GM19035 (cell line): ENCODE measurements around the gene CISD3.
A peak's percentile ranks its signal among the peaks of the same experiment; 100 is the strongest.

Source experiments
- ATAC-seq: cut with Tn5 transposase; IDR thresholded peaks from one replicate; pipeline ENCODE4 v1.9.1; 2021; ENCODE audit not compliant: unreplicated experiment

Gene CISD3

DNA sequence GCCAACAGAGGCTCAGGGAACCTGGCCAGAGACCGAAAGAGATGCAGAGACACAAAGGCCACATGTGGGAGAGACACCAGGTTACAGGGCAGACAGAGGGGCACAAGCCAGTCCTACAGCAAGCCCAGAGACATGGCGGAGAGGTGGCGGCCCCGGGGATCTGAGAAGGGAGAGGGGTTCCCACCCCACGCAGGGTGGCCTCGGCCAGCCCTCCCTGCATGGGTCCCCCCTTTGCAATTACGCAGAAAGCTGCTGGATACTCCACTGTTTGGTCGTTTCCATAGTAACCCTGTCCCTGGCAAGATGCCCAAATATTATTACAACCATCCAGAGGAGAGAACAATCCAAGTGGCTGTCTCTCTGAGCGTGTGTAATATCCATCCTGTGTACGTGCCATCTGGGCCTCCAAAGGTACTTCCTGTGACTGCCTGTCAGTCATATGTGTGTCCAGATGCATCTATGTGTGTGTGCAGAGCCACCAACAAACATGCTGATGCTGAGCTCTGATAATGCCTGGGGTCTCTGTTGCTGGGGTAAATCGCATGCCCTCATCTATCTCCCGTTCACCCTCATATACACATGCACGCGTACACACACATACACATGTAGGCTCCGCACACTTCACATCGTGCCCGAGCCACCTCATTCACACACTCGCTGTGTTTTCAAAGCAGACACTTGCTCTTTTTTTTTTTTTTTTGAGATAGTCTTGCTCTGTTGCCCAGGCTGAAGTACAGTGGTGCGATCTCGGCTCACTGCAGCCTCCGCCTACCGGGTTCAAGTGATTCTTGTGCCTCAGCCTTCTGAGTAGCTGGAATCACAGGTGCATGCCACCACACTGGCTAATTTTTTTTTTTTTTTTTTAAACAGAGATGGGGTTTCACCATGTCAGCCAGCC, 12.5 kb downstream of the CISD3 start:
- ATAC-seq, result no peak

DNA sequence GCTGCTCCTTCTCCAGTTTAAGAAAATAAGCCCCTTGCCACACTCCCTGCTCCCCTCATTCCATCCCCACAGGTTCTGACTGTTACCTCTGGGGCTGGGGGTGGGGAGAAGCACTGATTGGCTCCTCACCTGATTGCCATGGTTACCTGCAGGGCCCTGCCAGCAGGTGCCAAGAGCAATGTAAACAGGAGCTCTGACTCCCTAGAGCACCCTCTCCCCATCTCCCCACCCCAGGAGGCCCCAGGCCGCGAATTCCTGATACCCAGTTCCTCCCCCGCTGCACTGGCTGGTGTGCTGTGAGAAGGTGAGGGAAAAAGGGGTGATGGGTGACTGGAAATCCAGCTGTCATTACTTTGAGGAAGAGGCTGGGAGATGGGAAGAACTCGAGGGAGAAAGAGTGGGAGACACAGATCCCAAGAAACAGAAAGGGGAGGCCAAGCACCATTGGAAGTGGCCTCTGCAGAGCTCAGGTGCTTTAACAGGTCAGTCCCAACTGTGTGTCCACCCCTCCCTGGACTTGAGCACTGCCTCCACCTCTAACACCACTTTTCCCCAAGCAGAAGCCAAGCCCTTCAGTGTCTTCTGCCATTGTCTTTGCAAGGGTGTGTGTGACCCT, 13.5 kb downstream of the CISD3 start:
- no peak for ATAC-seq

GRCh38 chr17:38745545-38745944, 15.4 kb downstream of the CISD3 start:
- ATAC-seq, result no peak

- no peak for ATAC-seq
These were observed 16.1 kb downstream of the CISD3 start for GRCh38 chr17:38746004-38746848.

- no peak for ATAC-seq
These were observed 16.8 kb downstream of the CISD3 start for GRCh38 chr17:38746849-38747462.

DNA sequence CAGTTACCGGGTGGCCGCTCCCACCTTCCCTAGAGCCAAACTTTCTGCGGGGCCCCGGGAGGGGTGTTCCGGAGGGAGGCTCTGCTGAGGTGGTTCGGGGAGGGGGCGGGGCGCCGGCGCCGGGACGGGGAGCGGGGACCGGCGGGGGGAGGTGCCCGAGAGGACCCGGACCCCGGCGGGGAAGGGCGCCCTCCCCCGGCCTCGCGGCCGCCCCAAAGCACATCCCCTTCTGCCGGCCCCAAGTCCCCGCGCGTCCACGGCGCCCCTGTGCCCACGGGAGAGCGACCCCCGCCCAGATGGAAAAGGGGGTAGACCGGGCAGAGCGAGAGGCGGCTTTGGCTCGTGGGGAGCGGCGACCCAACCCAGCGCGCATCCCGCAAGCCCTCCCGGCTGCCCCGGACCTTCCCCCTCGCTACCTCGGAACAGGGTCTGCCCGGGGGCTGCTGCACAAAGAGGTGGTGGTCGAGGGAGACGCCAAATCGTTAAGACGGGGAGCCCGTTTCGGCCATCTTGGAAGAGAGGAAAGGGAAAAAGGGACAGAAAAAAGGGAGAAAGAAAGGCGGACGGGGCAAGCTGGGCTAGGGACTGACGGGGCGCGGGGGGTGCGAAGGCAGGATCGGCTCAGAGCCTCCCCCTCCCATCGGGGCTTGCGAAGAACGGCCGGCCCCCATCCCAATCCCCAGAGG, 17.5 kb downstream of the CISD3 start:
- no peak for ATAC-seq

DNA sequence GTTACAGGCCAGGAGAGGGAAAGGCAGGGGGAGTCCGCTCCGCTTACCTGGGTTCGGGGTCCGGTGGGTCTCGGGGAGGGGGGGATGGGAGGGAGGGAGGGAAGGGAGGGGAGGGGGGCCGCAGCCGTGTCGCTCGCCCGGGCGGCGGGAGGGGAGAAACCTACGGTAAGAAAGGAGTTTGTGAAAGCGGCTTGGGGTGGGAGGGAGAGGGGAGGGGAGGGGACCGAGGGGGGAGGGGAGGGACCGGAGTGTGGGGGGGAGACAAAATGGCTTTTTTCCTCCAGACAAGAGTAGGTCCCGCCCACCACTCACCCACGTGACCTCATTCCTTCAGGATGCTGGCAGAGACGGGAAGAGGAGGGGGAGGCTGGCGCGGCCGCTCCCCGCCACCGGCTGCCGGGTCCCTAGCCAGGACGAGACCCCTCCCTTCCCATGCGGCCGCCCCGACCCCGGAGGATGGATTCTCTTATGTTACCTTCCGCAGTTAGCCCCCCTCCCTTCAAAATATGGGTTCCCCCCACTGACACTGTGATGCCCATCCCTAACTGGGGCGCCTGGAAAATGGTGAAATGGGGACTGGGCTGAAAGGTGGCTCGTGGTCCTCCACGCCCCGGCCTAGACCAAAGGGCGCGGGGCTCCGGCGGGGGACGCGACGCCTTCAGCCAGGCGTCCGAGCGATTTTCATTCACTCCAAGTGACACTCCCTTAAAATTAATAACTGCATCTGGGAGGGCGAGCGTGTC, 18.2 kb downstream of the CISD3 start, which contains the start of gene PCGF2:
Gene PCGF2, minus strand, starts transcription at position 188 of the 743 bp plus-strand sequence. CDS start 7,934 bp downstream, outside the sequence.
- ATAC-seq, result no peak

DNA sequence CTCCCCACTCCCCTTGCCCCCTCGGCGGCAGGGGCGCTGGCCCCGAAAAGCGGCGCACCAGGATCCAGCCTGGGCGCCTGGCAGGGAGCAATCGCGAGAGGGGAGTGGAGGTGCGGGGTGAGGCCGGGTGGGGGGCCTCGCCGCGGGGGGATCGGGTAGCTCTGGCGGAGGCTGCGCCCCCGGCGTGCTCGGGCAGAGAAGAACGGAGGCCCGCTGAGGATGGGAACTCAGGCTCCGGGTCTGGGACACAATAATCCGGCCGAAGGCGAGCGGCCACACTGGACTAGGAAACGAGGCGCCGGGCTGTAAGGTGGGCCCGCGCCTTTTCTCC, 18.7 kb downstream of the CISD3 start:
- no peak for ATAC-seq

DNA sequence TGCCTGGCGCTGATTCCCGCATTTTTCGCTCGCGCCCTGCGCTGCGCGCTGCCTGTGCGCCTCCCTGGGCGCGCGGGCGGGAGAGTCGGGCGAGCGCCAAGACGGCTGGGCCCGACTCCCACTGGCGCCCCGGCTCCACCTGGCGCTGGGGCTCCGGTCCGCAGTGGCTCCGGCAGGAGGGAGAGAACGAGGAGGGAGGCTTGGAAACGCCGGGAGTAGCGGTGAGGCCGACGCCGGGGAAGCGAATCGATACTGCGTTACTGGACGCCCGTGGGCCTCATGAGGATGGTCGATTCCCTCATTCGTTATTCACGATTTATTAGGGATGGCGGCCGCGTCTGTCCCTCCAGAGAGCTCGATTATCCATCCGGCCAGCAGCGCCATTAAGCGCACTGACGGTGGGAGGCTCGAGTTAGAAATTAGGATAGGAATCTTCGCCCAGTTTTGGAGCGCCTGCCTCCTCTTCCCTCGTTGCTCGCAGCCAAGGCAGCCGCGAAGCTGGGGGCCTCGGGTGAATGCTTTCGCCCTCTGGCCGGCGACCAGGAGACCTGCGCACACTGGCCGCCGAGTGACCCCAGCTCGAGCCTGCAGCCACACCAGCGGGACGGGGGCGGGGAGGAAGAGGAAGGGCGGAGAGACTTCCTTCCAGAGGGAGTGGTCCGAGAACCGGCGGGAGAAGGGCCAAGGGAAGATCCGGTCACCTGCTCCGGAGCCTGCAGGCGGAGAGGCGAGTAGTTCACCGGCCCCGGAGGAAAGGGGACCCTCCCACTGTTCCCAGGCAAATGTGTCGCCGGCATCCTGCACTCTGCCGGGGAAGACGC, 19.3 kb downstream of the CISD3 start:
- no peak for ATAC-seq

DNA sequence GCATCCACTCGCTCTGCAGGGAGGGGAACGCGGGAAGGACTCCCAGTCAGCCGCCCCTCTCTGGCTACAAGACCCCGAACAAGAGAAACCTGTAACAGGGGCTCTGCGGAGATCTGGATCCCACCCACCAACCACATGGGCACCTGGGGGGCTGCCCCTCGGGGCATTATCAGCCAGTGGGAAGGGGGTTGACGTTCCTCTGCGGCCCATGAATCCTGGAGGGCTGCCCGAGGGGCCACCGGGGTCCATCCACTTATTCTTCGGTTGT, 19.8 kb downstream of the CISD3 start:
- no peak for ATAC-seq

DNA sequence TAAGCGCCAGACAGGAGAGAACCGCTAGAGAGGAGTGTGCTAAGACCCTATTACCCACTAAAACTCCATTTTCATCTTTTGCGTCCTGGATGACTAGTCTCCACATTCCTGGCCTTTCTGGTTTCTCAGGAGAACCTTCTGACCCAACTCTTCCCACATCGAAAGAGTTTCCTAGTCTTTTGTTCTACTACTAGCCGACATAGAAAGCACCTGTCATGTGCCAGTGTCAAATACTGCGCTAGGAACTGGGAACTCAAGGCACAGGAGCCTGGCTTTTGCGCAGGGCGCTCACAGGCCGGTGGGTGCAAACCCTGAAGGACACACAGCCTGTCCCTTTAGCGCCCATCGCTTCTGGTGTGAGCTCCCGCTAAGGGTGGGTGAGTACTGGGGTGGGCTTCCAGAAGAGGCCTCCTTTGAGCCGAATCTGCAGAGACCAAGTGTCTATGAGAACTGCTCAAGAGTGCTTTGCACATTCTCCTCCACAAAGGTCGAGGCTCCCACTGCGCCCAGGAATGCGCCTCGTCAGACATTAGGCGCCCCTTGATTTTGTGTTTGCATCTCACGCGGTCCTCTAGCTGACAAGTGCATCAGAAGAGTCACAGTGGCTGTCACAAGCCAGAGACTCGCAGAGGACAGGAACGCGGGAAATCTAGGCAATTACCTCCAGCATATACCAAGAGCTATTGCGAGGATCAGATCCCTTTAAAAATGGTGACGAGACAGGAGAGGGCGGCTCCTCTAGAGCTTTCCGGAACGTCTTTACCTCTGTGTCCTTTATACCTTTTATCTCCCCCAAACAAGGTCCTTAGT, 20.4 kb downstream of the CISD3 start:
- no peak for ATAC-seq

DNA sequence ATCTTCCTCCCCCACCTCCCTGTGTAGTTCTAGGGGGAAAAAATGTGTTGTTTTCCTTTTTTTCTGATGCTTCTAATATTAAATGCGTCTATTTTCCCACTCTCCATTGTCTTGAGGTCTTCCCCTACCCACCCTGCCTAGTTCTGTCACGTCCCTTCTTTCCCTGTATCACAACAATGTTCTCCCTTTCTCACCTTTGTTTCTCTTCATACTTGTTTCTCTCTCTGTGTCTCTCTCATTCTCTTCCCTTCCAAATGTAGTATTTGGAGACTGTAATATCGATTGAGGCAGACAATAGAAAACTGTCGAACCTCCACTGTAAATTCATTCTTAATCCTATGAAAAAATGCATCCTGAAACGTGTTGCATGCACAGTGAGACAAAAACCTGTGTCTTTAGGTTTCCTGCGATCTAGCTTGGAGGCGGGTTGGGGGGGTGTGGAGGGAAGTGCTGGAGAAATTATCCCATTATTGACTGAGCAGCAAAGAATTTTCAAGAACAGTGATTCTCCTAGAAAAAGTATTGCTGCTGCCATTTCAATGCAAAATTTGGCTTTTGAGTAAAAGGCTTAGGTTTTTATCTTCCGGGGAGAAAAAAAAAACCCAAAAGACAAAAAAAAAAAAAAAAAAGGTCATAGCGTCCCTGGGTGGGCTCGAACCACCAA, 21.1 kb downstream of the CISD3 start:
- no peak for ATAC-seq

DNA sequence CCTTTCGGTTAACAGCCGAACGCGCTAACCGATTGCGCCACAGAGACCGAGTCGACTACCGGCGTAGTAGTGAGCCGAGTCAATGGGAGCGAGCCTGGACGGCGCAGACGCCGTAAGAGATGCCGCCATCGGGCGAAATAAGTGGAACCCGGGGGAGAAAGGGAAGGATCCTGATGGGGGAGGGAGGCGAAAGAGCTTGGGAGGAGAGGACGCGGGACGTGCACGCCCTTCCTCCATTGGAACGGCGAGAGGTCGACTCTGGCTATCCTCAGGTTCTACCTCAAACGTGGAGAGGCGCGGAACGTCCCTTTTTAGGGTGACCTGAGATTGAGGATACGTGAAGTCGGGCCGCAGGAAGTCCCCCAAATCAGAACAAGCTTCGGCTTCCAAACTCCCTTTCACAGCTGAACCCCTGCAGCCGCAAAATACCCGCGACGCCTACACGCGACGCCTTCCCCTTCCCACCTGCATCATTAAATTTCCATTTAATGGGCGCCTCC, 21.7 kb downstream of the CISD3 start:
- ATAC-seq, result peak; percentile 26

- ATAC-seq, result peak; percentile 95
These were observed 22.3 kb downstream of the CISD3 start, which contains the start of gene PSMB3 for GRCh38 chr17:38752308-38753070. TSS of gene PSMB3 (plus strand) at chr17:38752741. CDS start at chr17:38752827, 86 bp downstream.

DNA sequence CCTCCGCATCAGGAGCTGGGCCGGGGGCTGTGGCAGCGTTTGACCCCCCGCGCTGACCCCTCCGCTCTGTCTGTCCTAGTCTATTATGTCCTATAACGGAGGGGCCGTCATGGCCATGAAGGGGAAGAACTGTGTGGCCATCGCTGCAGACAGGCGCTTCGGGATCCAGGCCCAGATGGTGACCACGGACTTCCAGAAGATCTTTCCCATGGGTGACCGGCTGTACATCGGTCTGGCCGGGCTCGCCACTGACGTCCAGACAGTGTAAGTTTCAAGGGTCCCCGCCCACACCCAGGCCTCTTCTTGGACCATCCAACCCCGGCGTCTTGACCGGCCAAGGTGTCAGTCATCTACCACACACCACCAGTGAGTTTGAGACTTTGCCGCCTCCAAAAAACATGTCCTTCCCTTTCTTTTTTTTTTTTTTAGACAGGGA, 22.9 kb downstream of the CISD3 start:
- no peak for ATAC-seq

DNA sequence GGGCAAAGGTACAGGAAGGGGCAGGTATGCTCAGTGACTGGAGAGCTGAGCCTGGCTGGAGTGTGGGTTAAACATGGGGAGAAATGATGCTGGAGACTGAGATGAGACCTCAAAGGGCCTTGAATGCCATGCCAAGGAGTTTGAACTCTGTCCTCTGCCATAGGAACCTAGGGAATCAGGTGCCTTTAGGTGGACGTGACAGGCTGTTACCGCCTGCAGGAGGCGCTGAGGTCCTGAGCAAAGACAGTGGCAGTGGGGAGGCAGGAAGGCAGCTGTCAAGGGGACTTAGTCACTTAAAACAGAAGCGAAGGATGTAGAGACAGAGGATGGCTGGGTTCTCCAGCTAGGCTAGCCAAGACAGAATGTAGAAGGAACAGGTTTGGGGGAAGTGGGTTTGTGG, 31.5 kb downstream of the CISD3 start:
- ATAC-seq, result no peak

DNA sequence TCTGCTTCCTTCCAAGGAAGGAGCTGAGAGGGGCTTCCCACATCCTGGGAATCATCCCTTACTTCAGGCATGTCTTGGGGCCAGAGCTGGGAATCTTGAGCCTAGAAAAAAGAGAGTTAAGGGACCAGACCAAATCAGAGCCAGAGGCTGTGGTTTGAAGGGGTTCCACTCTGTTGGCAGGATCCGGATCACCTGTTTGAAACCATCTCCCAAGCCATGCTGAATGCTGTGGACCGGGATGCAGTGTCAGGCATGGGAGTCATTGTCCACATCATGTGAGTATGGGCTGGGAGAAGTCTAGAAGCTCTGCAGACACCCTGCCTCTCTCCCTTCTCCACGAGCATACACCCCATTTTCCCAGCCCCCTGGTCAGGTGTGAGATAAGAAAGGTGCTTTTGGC, 32.1 kb downstream of the CISD3 start:
- ATAC-seq, result no peak
